Measurements from ENCODE around the gene SPTLC2.

DNA sequence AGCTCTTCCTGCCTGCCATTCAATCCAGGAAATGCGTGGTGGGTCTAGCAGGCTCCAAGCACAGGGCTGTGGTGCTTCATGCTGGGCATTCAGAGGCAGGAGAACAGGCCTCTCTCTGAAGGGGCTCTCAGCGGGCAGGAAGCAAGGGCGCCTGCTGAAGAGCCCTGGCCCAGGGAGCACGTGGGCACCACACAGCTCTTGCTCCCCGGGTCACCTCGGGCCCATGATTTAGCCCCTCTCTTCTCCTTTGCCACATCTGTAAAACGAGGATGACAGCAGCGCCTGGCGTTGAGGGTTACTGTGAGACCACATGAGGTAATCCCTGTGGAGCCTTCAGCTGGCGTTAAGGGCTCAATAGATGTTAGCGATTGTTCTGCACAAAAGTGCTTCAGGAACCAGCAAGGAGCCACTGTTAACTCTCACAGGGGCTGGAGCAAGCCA is 37.6 kb upstream of the SPTLC2 start:
- TF ChIP-seq POLR2AphosphoS5 (IDR thresholded peaks at IDR 0.05), result no peak
- TF ChIP-seq CTCF (IDR thresholded peaks at IDR 0.05), result no peak

Data from prostate gland (tissue), 2 donors.